Fibroblast of peridontal ligament (primary cell): ENCODE data around the gene TMEM179B.
A peak's percentile ranks its signal among the peaks of the same experiment; 100 is the strongest.
"Not testable (repeated sequence)": the region's sequence is repeated elsewhere in the genome, so short reads cannot be mapped to it uniquely, and the experiment has no call there.

Experiments used
- DNase-seq: peaks from one replicate; pipeline ENCODE4 v3.0.0-alpha.2; 2010; ENCODE audit errors: extremely low read depth

The TMEM179B gene

GRCh38 chr11:62787005-62787759 is at the start of gene TMEM179B:
TMEM179B (plus strand) TSS chr11:62787402; CDS start chr11:62787432, 30 bp downstream.
- peak; percentile 96 for DNase-seq

GRCh38 chr11:62747475-62748160 is 39.6 kb upstream of the TMEM179B start:
- DNase-seq = no peak

DNA sequence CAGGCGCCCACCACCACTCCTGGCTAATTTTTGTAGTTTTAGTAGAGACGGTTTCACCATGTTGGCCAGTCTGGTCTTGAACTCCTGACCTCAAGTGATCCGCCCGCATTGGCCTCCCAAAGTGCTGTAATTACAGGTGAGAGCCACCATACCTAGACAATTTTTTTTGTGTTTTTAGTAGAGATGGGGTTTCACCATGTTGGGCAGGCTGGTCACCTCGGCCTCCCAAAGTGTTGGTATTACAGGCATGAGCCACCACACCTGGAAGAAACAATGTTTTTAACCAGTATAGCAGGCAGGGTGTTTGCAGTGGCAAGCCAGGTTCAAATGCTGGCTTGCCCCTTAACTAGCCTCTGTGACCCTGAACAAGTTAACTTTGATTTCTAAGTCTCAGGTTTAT is 37.3 kb upstream of the TMEM179B start:
- DNase-seq = not testable (repeated sequence)

DNA sequence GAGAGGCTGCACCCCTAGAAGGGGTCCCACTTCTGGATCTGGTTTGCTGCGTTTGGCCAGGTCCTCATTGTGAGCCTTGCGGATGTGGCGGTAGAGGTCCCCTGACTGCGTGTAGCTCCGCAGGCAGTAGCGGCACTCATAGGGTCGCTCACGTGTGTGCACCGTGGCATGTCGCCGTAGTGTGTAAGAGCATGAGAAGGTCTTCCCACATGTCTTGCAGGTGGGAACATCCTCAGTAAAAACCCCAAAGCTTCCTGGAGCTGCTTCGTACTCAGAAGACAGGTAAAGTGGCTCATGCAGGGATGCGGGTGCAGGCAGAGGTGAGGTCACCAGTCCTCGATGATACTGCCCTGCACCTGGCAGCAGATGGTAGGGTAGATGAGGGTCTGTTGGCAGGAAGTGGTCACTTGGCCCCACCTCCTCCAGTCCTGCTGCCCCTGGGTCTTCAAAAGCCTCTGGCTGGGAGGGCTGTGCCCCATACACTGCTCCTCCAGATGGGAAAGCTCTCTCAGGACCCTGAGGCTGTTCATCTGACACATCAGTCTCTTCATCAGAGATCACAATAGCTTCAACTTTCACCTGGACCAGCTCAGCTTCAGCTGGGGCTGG is 34.9 kb upstream of the TMEM179B start:
- no peak for DNase-seq

DNA sequence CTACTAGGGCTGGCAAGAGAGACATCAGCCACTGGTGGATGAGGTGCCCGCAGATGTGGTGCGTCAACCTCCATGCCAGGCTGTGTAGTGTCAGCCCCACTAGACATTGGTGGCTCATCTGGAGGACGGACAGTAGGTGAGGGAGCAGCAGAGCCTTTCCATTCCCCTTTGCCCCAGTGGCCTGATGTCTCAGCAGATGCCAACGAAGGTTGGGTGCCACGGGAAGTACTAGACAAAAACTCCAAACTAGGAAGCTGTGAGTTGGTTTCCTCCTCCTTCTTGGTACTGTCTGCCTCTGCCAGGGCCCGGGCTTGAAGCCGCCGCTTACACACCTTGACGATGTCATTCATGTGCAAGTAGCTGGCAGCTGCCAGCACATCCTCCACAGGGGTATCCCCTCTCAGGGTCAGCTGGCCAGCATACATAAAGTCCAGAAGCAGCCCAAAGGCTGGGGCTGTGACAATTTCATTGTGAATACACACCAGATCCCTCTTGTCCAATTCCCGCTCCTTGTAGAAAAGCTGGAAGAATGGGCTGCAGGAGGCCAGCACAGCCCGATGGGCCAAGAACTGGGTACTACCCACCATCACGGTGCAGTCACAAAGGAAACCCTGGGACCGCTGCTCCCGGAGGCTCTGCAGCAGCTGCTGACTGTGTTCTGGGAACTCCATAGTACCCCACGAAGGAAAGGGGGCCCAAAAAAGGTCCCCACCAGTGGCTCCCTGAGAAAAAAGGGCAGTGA is 34.0 kb upstream of the TMEM179B start:
- DNase-seq = no peak

DNA sequence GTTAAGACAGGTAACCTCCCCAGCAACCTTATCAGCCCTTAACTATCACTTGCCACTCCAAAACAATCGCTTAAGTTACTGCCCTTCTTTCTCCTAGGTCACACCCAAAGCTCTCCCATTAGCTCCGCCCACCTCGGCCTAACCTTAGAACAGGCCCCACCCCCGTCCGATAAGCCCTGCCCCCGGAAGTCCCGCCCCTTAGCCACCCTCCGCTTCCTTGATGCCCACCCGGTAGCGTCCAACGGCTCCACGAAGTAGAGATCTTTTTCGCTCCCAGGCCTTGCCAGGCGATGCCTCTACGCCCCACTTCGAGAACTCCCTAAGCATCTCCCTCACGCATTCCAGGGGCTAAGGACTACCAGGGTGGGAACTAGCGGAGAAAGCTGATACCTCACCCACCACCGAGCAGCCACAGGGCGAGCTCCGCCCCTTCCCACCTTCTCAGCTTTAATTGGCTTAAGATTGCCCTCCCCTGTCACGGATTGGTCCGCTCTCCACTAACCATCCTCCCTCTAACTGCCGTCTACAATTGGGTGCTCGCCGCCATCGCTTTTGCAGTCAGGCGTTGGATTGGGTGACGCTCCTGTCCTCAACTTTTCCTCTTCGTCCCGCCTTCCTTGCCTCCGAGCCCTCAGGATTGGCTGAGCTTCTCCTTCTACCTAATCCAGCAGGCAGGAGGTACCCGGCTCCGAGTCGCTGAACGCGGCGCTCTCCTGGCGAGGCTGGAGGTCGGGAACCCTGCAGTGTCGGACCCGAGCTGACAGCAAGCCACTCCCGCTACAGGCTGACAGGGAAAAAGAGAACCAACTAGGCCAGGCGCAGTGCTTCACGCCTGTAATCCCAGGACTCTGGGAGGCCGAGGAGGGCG is 33.2 kb upstream of the TMEM179B start, which contains the start of gene ZBTB3:
Gene ZBTB3 (minus strand): TSS at position 425 of the 868 bp plus-strand sequence. CDS start 496 bp downstream, outside the sequence.
- DNase-seq = peak; percentile 99

- DNase-seq = no peak
Measured at GRCh38 chr11:62755086-62755615, 32.1 kb upstream of the TMEM179B start.

- no peak for DNase-seq
Measured at GRCh38 chr11:62757846-62758788, 29.1 kb upstream of the TMEM179B start.

DNA sequence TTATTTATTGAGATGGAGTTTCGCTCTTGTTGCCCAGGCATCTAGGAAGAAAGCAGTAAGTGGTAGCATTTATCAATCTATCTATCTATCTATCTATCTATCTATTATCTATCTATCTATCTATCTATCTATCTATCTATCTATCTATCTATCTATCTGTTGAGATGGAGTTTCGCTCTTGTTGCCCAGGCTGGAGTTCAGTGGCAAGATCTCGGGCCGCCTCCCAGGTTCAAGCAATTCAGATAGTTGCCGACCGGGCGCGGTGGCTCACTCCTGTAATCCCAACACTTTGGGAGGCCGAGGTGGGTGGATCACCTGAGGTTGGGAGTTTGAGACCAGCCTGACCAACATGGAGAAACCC is 26.4 kb upstream of the TMEM179B start:
- DNase-seq = not testable (repeated sequence)

- no peak for DNase-seq
Measured at GRCh38 chr11:62770778-62771143, 16.4 kb upstream of the TMEM179B start.

- peak; percentile 96 for DNase-seq
Measured at GRCh38 chr11:62771144-62772021, 15.8 kb upstream of the TMEM179B start, which contains the start of gene TAF6L. TAF6L (plus strand) TSS chr11:62771396; CDS start chr11:62775784, 4,388 bp downstream.

DNA sequence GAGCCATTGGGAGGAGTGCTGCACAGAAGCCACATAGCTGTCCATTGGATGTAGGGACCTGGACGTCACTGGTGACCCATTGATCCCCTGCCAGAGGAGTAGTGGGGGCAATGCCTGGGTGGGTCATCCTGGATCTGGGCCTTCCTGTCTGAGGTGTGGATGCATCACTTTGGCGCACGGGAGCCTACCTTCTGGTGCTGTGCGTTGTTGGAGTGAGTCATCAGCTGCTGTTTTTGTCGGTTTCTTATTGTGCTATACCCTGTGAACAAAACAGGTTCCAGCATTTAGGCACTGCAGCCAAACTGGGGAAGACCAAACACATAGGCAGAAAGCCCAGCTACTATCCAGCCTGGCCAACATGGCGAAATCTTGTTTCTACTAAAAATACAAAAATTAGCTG is 12.8 kb upstream of the TMEM179B start:
- no peak for DNase-seq

GRCh38 chr11:62775646-62776045 is 11.6 kb upstream of the TMEM179B start:
- DNase-seq = no peak

GRCh38 chr11:62777389-62777788 is 9.8 kb upstream of the TMEM179B start:
- DNase-seq = no peak

DNA sequence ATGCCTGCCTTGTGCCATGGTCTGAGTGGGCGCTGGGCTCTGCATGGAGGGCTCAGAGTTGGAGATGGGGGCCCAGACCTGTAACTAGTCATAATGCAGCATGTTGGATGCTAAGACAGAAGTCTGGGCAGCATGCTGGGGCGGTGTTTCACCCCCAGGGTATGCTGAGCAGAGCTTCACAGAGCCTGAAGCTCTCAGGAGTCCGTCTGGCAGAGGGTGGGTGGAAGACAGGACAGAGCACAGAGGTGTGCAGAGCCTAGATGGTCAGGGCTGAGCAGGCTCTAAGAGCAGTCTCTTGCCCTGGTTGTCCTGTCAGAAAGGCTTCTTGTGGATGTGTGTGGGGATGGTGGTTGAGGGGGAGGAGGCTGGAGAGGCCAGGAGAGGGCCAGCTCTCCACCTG is 8.8 kb upstream of the TMEM179B start:
- DNase-seq = no peak

DNA sequence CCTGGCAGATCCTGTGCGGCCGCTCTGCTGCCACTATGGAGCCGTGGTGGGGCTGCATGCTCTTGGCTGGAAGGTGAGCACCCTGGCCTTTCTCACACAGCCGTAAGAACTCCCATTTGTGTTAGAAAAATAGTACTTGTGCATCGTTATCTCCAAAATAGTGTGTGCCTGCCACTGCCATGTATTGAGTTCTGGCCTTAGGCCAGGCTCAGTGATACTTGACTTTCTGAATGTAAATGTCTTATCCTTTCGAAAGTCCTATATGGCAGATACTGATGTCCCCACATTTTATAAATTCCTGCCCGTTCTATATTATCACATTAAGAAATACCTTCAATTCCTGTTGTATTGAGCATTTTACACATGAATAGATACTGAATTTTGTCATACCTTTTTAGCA is 4.4 kb upstream of the TMEM179B start:
- DNase-seq = no peak

DNA sequence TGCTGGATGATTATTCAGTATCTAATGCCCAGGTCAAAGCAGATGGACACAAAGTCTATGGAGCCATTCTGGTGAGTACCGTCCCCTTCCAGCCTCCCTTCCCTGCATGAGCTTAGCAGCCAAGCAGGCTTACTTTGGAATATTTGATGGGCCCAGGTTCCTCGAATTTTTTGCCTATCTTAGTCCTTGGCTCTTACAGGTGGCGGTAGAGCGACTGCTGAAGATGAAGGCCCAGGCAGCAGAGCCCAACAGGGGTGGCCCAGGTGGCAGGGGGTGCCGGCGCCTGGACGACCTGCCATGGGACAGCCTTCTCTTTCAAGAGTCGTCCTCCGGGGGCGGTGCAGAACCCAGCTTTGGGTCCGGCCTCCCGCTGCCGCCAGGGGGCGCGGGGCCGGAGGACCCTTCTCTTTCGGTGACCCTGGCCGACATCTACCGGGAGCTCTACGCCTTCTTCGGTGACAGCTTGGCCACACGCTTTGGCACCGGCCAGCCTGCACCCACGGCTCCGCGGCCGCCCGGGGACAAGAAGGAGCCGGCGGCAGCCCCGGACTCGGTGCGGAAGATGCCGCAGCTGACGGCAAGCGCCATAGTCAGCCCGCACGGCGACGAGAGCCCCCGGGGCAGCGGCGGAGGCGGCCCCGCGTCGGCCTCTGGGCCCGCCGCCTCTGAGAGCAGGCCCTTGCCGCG is 741 bp upstream of the TMEM179B start:
- DNase-seq = peak; percentile 68

- DNase-seq = no peak
Measured at GRCh38 chr11:62788991-62789390, 1.8 kb downstream of the TMEM179B start.
